Liver (tissue), 3 donors: ENCODE results near the gene IL36G.

Experiments
- EGR1 ChIP-seq, 2 donors: IDR thresholded peaks; 2 replicates each; pipeline ENCODE4 v1.6.1; 2016 to 2018; ENCODE audit warnings: antibody characterized with exemption in 2 of 2, low read depth in 2 of 2
- HNF4A ChIP-seq, 2 donors: conservative IDR thresholded peaks; 2 replicates each; pipeline ENCODE4 v1.6.1; 2016; ENCODE audit warnings: antibody characterized with exemption in 2 of 2, mild to moderate bottlenecking in 2 of 2
- HNF4G ChIP-seq: IDR thresholded peaks from 2 replicates; pipeline ENCODE4 v1.6.1; 2016; ENCODE audit warnings: antibody characterized with exemption
- JUND ChIP-seq, 2 donors: IDR thresholded peaks; 2 replicates each; pipeline ENCODE4 v1.6.1; 2016; ENCODE audit warnings: antibody characterized with exemption in 2 of 2
- RXRA ChIP-seq, 2 donors: IDR thresholded peaks; 2 replicates each; pipeline ENCODE4 v1.6.1; 2017 to 2018; ENCODE audit warnings: antibody characterized with exemption in 2 of 2, mild to moderate bottlenecking in 1 of 2
- SP1 ChIP-seq: IDR thresholded peaks from 2 replicates; pipeline ENCODE4 v1.6.1; 2018; ENCODE audit warnings: antibody characterized with exemption, mild to moderate bottlenecking
- TAF1 ChIP-seq: conservative IDR thresholded peaks from 2 replicates; pipeline ENCODE4 v1.6.1; 2016; ENCODE audit warnings: antibody characterized with exemption, mild to moderate bottlenecking
- YY1 ChIP-seq: IDR thresholded peaks from 2 replicates; pipeline ENCODE4 v1.6.1; 2016; ENCODE audit warnings: antibody characterized with exemption, mild to moderate bottlenecking
- TF ChIP-seq, protein P1 (sequence below): fragments of 150-350 bp; IDR thresholded peaks from 2 replicates; pipeline ENCODE4 v1.5.1; 2017; ENCODE audit warnings: improper control_type of control experiment, low read depth, low read length; ENCODE audit not compliant: missing input control
- TF ChIP-seq, protein P2 (sequence below): IDR thresholded peaks from 2 replicates; pipeline ENCODE4 v1.6.1; 2016; ENCODE audit warnings: antibody characterized with exemption
- donor health status: healthy.
- donor health status: healthy.

DNA sequence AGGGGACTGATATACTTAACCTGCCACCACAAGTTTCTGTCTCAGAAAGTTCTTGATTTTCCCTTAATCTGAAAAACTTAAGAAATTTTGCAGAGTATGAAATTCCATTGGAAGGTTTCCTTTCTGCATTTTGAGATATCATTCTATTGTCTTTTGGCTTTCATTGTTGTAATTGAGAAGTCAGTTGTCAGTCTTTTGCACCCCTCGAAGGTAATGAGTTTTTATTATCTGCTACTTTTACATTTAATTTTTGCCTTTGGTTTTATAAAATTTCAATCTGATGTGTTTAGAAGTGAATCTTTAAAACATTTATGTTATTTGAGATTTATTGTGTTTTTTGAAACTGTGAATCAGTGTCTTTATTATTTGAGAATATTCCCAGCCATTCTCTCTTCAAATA lies 22.6 kb downstream of the IL36G start:
- TF ChIP-seq, protein P1, sequence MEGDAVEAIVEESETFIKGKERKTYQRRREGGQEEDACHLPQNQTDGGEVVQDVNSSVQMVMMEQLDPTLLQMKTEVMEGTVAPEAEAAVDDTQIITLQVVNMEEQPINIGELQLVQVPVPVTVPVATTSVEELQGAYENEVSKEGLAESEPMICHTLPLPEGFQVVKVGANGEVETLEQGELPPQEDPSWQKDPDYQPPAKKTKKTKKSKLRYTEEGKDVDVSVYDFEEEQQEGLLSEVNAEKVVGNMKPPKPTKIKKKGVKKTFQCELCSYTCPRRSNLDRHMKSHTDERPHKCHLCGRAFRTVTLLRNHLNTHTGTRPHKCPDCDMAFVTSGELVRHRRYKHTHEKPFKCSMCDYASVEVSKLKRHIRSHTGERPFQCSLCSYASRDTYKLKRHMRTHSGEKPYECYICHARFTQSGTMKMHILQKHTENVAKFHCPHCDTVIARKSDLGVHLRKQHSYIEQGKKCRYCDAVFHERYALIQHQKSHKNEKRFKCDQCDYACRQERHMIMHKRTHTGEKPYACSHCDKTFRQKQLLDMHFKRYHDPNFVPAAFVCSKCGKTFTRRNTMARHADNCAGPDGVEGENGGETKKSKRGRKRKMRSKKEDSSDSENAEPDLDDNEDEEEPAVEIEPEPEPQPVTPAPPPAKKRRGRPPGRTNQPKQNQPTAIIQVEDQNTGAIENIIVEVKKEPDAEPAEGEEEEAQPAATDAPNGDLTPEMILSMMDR, result no peak
- TF ChIP-seq, protein P2, sequence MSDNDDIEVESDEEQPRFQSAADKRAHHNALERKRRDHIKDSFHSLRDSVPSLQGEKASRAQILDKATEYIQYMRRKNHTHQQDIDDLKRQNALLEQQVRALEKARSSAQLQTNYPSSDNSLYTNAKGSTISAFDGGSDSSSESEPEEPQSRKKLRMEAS, result no peak
- TF ChIP-seq RXRA (IDR thresholded peaks at IDR 0.05) (no peak), EGR1 (IDR thresholded peaks at IDR 0.05; ENCODE audit: low read depth in 2 of 2) (no peak), HNF4G (no peak), HNF4A (conservative IDR thresholded peaks at IDR 0.05) (no peak), JUND (IDR thresholded peaks at IDR 0.05) (no peak), YY1 (no peak), TAF1 (no peak), SP1 (no peak)
